Measurements from ENCODE around the gene F10.

F10 gene

GRCh38 chr13:113114511-113115362 is 7.9 kb upstream of the F10 start:
- TF ChIP-seq POLR2A (IDR thresholded peaks at IDR 0.05; ENCODE audit: extremely low read depth, insufficient read length) = no peak
- TF ChIP-seq CTCF (IDR thresholded peaks at IDR 0.05; ENCODE audit: low read depth, low read length) = no peak
- no peak for TF ChIP-seq MYC (IDR thresholded peaks at IDR 0.05; ENCODE audit: low read depth, low read length)
- TF ChIP-seq, protein P1, sequence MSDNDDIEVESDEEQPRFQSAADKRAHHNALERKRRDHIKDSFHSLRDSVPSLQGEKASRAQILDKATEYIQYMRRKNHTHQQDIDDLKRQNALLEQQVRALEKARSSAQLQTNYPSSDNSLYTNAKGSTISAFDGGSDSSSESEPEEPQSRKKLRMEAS (IDR thresholded peaks at IDR 0.05; ENCODE audit: low read depth, low read length) = no peak
- DNase-seq (ENCODE audit: low read depth) = no peak
- no peak overlapping the region for H3K4me3 ChIP-seq (ENCODE audit: low read depth, low read length)

GRCh38 chr13:113115363-113116205 is 7.0 kb upstream of the F10 start:
- no peak overlapping the region for H3K4me3 ChIP-seq (ENCODE audit: low read depth, low read length)
- TF ChIP-seq, protein P1 (IDR thresholded peaks at IDR 0.05; ENCODE audit: low read depth, low read length) = no peak
- no peak for TF ChIP-seq CTCF (IDR thresholded peaks at IDR 0.05; ENCODE audit: low read depth, low read length)
- TF ChIP-seq MYC (IDR thresholded peaks at IDR 0.05; ENCODE audit: low read depth, low read length) = no peak
- no peak for TF ChIP-seq POLR2A (IDR thresholded peaks at IDR 0.05; ENCODE audit: extremely low read depth, insufficient read length)
- DNase-seq (ENCODE audit: low read depth) = no peak

DNA sequence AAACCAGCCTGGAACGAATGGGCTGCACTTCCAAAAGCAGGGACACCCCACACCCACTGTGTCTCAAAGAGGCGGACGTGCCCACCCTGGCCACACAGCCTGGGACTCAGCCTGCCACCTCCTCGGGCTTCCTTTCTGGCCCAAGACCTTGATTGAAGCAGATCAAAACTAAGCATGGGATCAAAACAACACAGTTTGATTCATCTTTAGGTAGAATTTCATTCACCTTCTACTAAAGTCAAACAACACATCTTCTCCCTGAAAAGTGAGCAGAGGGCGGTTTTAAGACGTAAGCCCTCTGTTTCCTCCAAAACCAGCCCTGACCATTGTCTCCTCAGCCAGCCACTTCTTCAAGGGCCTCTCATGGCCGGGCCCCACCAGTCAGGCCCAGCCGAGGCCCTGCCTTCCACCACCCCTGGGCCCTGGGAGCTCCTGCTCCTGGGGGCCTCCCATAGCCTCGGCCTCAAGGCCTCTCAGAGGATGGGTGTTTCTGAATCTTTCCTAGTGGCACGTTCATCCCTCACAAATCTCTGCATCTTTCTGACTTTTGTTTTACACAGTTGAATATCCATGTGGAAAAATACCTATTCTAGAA is 6.3 kb upstream of the F10 start:
- no peak for TF ChIP-seq POLR2A (IDR thresholded peaks at IDR 0.05; ENCODE audit: extremely low read depth, insufficient read length)
- TF ChIP-seq, protein P1 (IDR thresholded peaks at IDR 0.05; ENCODE audit: low read depth, low read length) = no peak
- TF ChIP-seq MYC (IDR thresholded peaks at IDR 0.05; ENCODE audit: low read depth, low read length) = no peak
- no peak for TF ChIP-seq CTCF (IDR thresholded peaks at IDR 0.05; ENCODE audit: low read depth, low read length)
- no peak for DNase-seq (ENCODE audit: low read depth)
- no peak overlapping the region for H3K4me3 ChIP-seq (ENCODE audit: low read depth, low read length)

DNA sequence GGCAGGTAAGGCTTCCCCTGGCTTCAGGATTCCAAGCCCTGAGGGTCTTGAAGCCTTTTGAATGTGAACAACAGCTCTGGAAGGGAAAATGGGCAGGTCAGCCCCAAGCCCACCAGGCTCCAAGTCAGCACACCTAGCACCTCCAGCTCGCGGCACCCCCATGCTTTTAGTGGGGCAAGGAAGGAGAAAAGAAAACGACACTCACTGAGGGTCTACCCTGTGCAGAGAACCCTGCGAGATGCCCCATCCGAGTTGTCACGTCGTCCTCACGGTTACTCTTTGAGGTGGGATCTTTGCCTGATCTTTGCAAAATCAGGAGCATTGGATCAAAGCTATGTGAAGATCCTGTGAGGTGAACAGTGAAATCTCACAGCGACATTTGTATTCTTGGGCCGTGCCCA is 5.7 kb upstream of the F10 start:
- TF ChIP-seq POLR2A (IDR thresholded peaks at IDR 0.05; ENCODE audit: extremely low read depth, insufficient read length) (no peak), CTCF (IDR thresholded peaks at IDR 0.05; ENCODE audit: low read depth, low read length) (no peak), MYC (IDR thresholded peaks at IDR 0.05; ENCODE audit: low read depth, low read length) (no peak)
- TF ChIP-seq, protein P1 (IDR thresholded peaks at IDR 0.05; ENCODE audit: low read depth, low read length) = no peak
- no peak overlapping the region for H3K4me3 ChIP-seq (ENCODE audit: low read depth, low read length)
- no peak for DNase-seq (ENCODE audit: low read depth)

DNA sequence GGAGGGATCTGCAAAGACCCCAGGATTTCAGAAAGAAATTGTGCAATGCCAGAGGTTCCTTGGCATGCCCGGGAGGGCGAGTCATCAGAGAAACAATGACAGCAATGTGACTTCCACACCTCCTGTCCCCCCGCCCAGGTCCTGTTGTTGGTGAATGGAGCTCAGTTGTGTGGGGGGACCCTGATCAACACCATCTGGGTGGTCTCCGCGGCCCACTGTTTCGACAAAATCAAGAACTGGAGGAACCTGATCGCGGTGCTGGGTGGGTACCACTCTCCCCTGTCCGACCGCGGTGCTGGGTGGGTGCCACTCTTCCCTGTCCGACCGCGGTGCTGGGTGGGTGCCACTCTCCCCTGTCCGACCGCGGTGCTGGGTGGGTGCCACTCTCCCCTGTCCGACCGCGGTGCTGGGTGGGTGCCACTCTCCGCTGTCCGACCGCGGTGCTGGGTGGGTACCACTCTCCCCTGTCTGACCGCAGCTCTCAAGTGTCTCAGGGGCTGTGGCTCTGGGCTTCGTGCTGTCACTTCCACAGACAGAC is 5.2 kb upstream of the F10 start:
- H3K4me3 ChIP-seq (ENCODE audit: low read depth, low read length) = no peak overlapping the region
- TF ChIP-seq, protein P1 (IDR thresholded peaks at IDR 0.05; ENCODE audit: low read depth, low read length) = no peak
- no peak for TF ChIP-seq MYC (IDR thresholded peaks at IDR 0.05; ENCODE audit: low read depth, low read length)
- TF ChIP-seq CTCF (IDR thresholded peaks at IDR 0.05; ENCODE audit: low read depth, low read length) = no peak
- no peak for TF ChIP-seq POLR2A (IDR thresholded peaks at IDR 0.05; ENCODE audit: extremely low read depth, insufficient read length)
- DNase-seq (ENCODE audit: low read depth) = no peak

All from NB4 (cell line).